ENCODE measurements around the gene NPHS1. TPM values are rescaled to one million over a fixed set of nuclear protein-coding genes. Genes with fewer than 3 reads are reported as not detected.
"Not testable (repeated sequence)": the region's sequence is repeated elsewhere in the genome, so short reads cannot be mapped to it uniquely, and the experiment has no call there.

Gene NPHS1
- under 1 TPM in 1 of 2 donors, not detected in 1; 0.10 TPM for total RNA-seq

DNA sequence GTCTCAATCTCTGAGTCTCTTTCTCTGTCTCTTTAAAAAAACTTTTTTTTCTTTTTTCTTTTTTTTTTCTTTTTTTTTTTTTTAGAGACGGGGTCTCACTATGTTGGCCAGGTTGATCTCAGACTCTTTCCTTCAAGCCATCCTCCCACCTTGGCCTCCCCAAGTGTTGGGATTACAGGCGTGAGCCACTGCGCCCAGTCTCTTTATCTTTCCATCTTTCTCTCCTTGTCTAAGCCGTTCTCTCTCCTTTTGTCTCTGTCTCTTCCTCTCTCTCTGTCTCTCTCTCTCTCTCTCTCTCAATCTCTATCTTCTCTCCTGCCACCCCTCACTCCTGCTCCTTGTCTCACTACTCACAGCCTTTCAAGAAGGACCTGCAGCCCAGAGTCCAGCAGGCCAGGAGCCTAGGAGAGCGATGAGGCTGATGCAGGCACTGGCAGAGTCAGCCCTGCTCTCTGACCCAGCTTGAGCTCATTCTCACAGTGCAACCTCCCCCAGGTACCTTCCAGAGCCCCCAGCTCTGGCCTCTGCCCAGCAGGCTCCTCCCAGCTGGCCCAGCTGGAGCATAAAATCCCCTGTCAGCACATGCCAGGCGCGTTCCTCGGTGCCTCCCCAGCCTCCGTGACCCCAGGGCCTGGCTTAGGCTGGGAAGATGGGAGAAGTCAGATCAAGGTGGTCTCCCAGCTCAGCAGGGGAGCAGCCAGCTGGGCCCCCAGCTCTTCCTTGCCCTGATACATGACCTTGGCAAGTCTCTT, at the start of gene NPHS1:
NPHS1 (minus strand) TSS at position 476 of the 752 bp plus-strand sequence. CDS start 667 bp downstream, outside the sequence.
- no peak within 1 kb of the TSS for H3K27ac Mint-ChIP-seq
- no peak for DNase-seq (ENCODE audit: low spot score in 2 of 2)
- no peaks in the 10 kb centered on the region for H3K9me3 Mint-ChIP-seq
- no peak for ATAC-seq
- H3K36me3 Mint-ChIP-seq = no peaks in the 10 kb centered on the region

DNA sequence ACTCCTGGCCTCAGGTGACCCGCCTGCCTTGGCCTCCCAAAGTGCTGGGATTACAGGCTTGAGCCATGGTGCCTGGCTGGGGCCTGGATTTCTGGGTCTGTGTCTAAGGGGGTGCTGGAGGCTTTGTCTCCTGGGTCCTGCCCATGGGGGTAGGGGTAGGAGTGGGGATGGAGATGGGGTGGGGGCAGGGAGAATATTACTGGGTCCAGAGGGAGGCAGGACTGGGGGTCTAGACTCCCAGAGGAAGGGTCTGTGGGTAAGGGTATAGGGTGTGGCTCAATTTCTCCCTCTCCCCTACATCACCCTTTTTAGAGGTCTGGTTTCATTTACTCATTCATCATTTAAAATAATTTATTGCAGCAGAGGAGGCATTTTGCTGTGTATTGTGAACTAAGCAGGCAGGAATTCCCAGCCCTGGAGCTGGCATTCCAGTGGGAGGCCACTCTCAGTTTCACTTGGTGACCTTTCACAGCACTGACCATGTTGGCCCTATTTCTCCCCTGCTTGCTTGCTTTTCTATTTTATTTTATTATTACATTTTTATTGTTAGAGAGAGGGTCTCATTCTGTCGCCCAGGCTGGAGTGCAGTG, 48.8 kb upstream of the NPHS1 start:
- no peak for ATAC-seq
- Mint-ChIP-seq H3K9me3 (no peaks in the 10 kb centered on the region), H3K36me3 (peaks cover 29 to 39% of the 10 kb centered on the region in 2 donors), H3K27ac (peak overlapping the region; percentile 88 to 98)
- DNase-seq (ENCODE audit: low spot score in 2 of 2) = no peak

DNA sequence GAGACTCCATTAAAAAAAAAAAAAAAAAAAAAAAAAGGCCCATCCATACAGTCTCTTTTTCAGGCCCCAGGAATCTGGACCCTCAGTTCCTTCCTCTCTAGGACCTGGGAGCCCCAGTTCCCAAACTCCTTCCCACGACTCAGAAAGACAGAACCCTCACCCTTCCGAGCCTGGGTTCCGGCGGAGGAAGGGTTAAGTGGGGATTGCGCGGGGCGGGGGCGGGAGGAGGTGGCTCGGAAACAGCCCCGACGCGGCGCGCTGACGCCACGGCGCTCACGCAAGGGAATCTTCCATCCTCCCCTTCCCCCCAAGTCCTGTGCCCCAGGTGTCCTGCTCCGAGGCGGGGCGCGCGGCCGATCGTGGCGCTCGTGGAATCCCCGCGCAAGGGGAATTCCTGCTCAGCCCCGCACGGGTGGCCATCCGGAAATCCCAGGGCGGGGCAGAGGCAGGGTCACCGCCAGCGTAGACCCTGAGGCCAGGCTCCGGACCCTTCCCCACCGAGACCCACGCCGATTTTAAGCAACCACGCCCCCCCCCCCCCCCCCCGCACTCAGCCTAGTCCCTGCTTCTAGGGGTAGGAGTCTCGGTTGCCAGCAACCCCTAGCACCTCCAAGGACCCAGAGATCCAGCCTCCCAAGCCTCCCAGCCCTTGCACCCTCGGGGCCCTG, 47.4 kb upstream of the NPHS1 start:
- Mint-ChIP-seq H3K9me3 (no peaks in the 10 kb centered on the region), H3K36me3 (peaks cover 29 to 47% of the 10 kb centered on the region in 2 donors), H3K27ac (peak overlapping the region; percentile 88 to 99)
- peak; percentile 63 to 74 for ATAC-seq
- DNase-seq (ENCODE audit: low spot score in 2 of 2) = peak; percentile 78 to 89

- no peaks in the 10 kb centered on the region for H3K9me3 Mint-ChIP-seq
- ATAC-seq (no peak), DNase-seq (ENCODE audit: low spot score in 2 of 2) (no peak)
- peak overlapping the region; percentile 88 to 99 for H3K27ac Mint-ChIP-seq
- H3K36me3 Mint-ChIP-seq = peaks cover 27 to 45% of the 10 kb centered on the region in 2 donors
Observed at GRCh38 chr19:35898499-35898809, 46.1 kb upstream of the NPHS1 start.

DNA sequence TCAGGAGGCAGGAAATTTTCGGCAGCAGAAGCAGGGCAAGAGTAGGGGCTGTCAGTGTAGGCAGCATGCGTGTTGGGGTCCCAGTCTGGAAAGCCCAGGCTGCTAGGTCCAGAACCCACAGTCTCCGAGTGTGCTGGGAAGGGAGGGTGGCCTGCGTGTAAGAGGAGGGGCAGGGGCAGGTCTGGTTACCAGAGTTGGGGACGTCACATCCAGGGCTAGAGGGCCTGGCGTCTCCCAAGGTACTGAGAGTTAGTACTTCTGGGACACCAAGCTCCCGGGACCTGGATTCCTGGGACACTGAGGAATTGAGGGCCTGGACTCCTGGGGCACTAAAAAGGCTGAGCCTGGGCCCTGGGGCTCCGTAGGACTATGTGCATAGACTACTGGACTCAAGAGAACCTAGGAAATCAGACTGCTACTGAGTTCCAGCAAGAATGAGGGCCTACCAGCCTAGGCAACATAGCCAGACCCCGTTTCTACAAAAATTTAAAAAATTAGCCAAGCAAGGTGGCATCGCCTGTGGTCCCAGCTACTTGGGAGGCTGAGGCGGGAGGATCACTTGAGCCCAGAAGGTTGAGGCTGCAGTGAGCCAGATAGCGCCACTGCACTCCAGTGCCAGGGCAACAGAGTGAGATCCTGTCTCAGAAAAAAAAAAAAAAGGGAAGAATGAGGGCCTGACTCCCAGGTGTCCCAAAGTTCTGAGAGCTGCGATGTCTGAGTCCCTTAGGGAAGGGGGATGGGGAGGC, 45.6 kb upstream of the NPHS1 start:
- DNase-seq (ENCODE audit: low spot score in 2 of 2) (no peak), ATAC-seq (no peak)
- Mint-ChIP-seq H3K27ac (peak overlapping the region; percentile 85 to 88), H3K9me3 (no peaks in the 10 kb centered on the region), H3K36me3 (peaks cover 21 to 45% of the 10 kb centered on the region in 2 donors)

- DNase-seq (ENCODE audit: low spot score in 2 of 2) (no peak), ATAC-seq (no peak)
- H3K9me3 Mint-ChIP-seq = no peaks in the 10 kb centered on the region
- peaks cover 26 to 50% of the 10 kb centered on the region in 2 donors for H3K36me3 Mint-ChIP-seq
- H3K27ac Mint-ChIP-seq = no peak overlapping the region
Observed at GRCh38 chr19:35896643-35897040, 44.3 kb upstream of the NPHS1 start.

- no peaks in the 10 kb centered on the region for H3K9me3 Mint-ChIP-seq
- DNase-seq (ENCODE audit: low spot score in 2 of 2) (no peak), ATAC-seq (no peak)
- peaks cover 26 to 52% of the 10 kb centered on the region in 2 donors for H3K36me3 Mint-ChIP-seq
- peak overlapping the region in 1 of 2 donors; percentile 9 for H3K27ac Mint-ChIP-seq
Observed at GRCh38 chr19:35895911-35896642, 43.8 kb upstream of the NPHS1 start.

DNA sequence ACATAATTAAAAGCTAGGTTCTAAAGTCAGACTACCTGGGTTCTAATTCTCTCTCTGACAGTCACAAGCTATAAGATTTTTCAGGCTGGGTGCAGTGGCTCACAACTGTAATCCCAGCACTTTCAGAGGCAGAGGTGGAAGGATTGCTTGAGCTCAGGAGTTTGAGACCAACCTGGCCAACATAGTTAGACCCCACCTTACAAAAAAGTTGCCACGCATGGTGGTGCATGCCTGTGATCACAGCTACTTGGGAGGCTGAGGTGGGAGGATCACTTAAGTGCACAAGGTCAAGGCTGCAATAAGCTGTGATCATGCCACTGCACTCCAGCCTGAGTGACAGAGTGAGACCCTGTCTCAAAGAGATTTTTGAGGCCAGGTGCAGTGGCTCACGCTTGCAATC, 42.0 kb upstream of the NPHS1 start:
- H3K9me3 Mint-ChIP-seq = no peaks in the 10 kb centered on the region
- no peak for DNase-seq (ENCODE audit: low spot score in 2 of 2)
- no peak overlapping the region for H3K27ac Mint-ChIP-seq
- ATAC-seq = no peak
- H3K36me3 Mint-ChIP-seq = peaks cover 28 to 58% of the 10 kb centered on the region in 2 donors

DNA sequence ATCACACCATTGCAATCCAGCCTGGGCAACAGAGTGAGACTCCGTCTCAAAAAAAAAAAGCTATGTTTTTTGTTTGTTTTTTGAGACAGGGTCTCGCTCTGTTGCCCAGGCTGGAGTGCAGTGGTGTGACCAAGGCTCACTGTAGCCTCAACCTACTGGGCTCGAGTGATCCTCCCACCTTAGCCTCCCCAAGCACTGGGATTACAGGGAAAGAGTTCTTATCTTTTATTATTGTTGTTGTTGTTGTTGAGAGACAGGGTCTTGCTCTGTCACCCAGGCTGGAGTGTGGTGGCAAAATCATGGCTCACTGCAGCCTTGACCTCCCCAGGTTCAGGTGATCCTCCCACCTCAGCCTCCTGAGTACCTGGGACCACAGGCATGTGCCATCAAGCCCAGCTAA, 39.5 kb upstream of the NPHS1 start:
- H3K36me3 Mint-ChIP-seq = peaks cover 20 to 55% of the 10 kb centered on the region in 2 donors
- not testable (repeated sequence) for DNase-seq (ENCODE audit: low spot score in 2 of 2); H3K27ac Mint-ChIP-seq; ATAC-seq; H3K9me3 Mint-ChIP-seq

DNA sequence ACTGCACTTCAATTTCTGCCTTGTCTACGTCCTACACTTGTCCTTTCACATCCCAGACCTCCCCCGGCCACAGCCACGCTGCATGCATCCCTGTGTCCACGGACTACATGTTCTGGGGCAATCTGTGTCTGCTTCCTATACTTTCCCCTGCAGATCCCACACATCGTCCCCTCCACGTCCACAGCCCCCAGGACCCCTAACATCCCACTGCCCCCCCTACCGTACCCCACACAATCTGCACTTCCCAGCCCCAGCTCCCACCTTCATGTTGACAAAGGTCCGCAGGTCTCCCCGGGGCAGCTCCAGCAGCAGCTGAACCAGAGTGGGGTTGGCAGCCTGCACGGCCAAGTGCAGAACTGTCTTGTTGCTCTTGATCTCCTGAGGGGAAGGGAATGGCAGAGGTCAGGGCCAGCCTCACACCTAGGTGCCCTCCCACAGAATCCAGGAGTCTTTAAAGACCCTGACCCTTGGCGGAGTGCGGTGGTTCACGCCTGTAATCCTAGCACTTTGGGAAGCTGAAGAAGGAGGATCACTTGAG, 37.9 kb upstream of the NPHS1 start:
- H3K27ac Mint-ChIP-seq = no peak overlapping the region
- H3K9me3 Mint-ChIP-seq = no peaks in the 10 kb centered on the region
- H3K36me3 Mint-ChIP-seq = peaks cover 20 to 50% of the 10 kb centered on the region in 2 donors
- ATAC-seq (no peak), DNase-seq (ENCODE audit: low spot score in 2 of 2) (no peak)

DNA sequence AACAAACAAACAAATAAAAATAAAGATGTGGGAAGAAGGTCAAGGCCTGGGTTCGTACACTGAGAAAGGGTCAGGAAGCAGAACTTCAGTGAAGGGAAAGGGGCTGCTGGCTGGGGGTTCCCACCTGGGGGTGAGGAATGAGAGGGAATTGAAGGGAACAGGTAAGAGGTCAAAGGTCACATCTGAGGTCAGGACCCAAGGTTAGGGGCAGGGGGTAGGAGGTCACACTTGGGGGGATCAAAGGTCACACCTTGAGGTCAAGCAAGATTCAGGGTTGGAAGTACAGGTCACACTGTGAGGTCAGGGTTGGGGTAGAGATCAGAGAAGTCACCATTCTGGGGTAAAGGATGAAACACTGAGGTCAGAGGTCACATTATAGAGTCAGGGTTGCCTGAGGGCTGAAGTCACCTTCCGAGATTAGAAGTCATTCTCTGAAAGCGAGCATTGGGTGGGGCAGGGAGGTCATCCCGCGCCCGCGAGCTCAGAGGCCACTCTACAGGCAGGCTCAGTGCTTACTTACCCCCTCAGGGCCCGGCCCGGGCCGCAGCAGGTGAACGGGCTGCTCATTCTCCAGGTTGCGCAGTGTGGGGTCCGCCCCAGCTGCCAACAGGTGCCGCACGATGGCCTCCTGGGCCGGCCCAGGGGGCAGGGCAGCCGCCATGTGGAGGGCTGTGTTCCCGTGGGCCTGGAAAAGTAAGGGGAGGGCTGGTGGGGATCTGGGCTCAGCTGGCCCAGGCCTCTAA, 37.2 kb upstream of the NPHS1 start:
- ATAC-seq (peak in 1 of 2 donors; percentile 14), DNase-seq (ENCODE audit: low spot score in 2 of 2) (no peak)
- Mint-ChIP-seq H3K27ac (no peak overlapping the region), H3K36me3 (peaks cover 20 to 50% of the 10 kb centered on the region in 2 donors), H3K9me3 (no peaks in the 10 kb centered on the region)

GRCh38 chr19:35888398-35888797, 36.1 kb upstream of the NPHS1 start:
- ATAC-seq = no peak
- no peaks in the 10 kb centered on the region for H3K9me3 Mint-ChIP-seq
- peaks cover 20 to 49% of the 10 kb centered on the region in 2 donors for H3K36me3 Mint-ChIP-seq
- H3K27ac Mint-ChIP-seq = peak overlapping the region in 1 of 2 donors; percentile 43
- DNase-seq (ENCODE audit: low spot score in 2 of 2) = no peak

DNA sequence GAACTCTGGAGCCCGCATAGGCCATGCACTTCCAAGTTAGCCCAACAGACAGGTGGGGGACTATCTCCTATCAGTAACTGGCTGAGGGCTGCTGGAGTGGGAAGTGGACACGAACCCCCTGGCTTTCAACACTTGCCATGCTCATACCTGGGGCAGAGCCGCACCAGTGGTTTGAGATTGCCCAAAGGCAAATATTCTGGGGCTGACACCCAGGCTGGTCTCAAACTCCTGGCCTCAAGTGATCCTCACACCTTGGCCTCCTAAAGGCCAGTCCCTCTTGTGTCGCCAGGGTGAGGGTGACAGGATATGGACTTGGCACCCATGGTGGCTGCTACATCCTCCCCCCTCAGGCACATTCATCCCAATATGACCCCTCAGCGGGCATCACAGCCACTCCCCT, 34.9 kb upstream of the NPHS1 start:
- Mint-ChIP-seq H3K27ac (peak overlapping the region in 1 of 2 donors; percentile 76), H3K36me3 (peaks cover 14 to 38% of the 10 kb centered on the region in 2 donors), H3K9me3 (no peaks in the 10 kb centered on the region)
- DNase-seq (ENCODE audit: low spot score in 2 of 2) = no peak
- no peak for ATAC-seq

- Mint-ChIP-seq H3K36me3 (peaks cover 14 to 34% of the 10 kb centered on the region in 2 donors), H3K27ac (peak overlapping the region in 1 of 2 donors; percentile 62), H3K9me3 (no peaks in the 10 kb centered on the region)
- ATAC-seq (no peak), DNase-seq (ENCODE audit: low spot score in 2 of 2) (no peak)
Observed at GRCh38 chr19:35885904-35886303, 33.6 kb upstream of the NPHS1 start.

DNA sequence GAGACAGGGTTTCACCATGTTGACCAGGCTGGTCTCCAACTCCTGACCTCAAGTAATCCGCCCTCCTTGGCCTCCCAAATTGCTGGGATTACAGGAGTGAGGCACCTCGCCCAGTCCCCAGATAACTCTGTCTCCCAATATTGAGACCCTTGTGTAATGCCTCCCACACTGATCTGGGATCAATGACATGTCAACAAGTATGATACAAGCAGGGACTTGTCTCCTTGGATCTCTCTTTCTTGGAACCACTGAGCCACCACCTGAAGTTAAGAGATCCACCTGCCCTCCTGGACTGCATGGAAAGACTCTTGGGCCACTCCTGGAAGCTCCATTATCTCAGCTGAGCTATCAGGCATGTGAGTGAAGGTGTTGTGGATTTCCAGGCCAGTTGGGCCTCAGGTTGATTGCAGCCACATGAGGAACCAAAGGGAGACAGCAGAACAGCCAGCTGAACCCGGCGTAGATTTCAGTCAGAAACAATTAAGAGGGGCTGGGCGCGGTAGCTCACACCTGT, 33.0 kb upstream of the NPHS1 start:
- H3K27ac Mint-ChIP-seq = peak overlapping the region; percentile 62 to 72
- H3K36me3 Mint-ChIP-seq = peaks cover 14 to 29% of the 10 kb centered on the region in 2 donors
- DNase-seq (ENCODE audit: low spot score in 2 of 2) (no peak), ATAC-seq (no peak)
- no peaks in the 10 kb centered on the region for H3K9me3 Mint-ChIP-seq
